Colonic mucosa (tissue), 4 donors: Measurements from ENCODE around the gene MRPL4. TPM values are rescaled to one million over a fixed set of nuclear protein-coding genes. Genes with fewer than 3 reads are reported as not detected.
"Not testable (repeated sequence)": the region's sequence is repeated elsewhere in the genome, so short reads cannot be mapped to it uniquely, and the experiment has no call there.

Source experiments
- DNase-seq: peaks from one replicate; pipeline ENCODE4 v3.0.0-alpha.2; 2020
- H3K27ac ChIP-seq: fragments of 200-600 bp; one replicate; pipeline ENCODE4 v1.8.0; 2021
- H3K27me3 ChIP-seq: fragments of 200-600 bp; one replicate; pipeline ENCODE4 v1.8.0; 2021
- H3K36me3 ChIP-seq: fragments of 200-600 bp; one replicate; pipeline ENCODE4 v1.8.0; 2021
- H3K4me1 ChIP-seq: fragments of 200-600 bp; one replicate; pipeline ENCODE4 v1.8.0; 2021; ENCODE audit warnings: mild to moderate bottlenecking
- H3K4me3 ChIP-seq: fragments of 200-600 bp; one replicate; pipeline ENCODE4 v1.8.0; 2021
- H3K9ac ChIP-seq, 2 donors: one replicate each; pipeline ENCODE4 v1.7.0; 2013; ENCODE audit warnings: control low read depth in 2 of 2, low read depth in 2 of 2, low read length in 2 of 2
- H3K9me3 ChIP-seq: fragments of 200-600 bp; one replicate; pipeline ENCODE4 v1.8.0; 2021
- intact Hi-C: fragments of 100-400 bp; cut with DNase I; formaldehyde crosslinking; loops from one replicate; pipeline ENCODE4 v1.14.1; 2022
- total RNA-seq, 2 donors: library from RNA; stranded (reverse); fragmentation: NEBNext Ultra II Directional in 1 of 2; extraction: Animal tissue kit (Norgen Biotek cat#: 25700) in 1 of 2; gene quantifications; one replicate each; pipeline ENCODE4 v1.2.1, GENCODE V29; 2021
- TF ChIP-seq, protein P1 (sequence below): fragments of 200-600 bp; IDR thresholded peaks from one replicate; pipeline ENCODE4 v1.8.0; 2022; ENCODE audit warnings: antibody characterized with exemption, mild to moderate bottlenecking
- donor health status: healthy.
- donor health status: DM: no; HTN: no; CAD: no.
- donor health status: DM: no; HTN: no; CAD: no.

The MRPL4 gene
- total RNA-seq, 2 donors from 2014 or later: 48.9 to 116 TPM

DNA sequence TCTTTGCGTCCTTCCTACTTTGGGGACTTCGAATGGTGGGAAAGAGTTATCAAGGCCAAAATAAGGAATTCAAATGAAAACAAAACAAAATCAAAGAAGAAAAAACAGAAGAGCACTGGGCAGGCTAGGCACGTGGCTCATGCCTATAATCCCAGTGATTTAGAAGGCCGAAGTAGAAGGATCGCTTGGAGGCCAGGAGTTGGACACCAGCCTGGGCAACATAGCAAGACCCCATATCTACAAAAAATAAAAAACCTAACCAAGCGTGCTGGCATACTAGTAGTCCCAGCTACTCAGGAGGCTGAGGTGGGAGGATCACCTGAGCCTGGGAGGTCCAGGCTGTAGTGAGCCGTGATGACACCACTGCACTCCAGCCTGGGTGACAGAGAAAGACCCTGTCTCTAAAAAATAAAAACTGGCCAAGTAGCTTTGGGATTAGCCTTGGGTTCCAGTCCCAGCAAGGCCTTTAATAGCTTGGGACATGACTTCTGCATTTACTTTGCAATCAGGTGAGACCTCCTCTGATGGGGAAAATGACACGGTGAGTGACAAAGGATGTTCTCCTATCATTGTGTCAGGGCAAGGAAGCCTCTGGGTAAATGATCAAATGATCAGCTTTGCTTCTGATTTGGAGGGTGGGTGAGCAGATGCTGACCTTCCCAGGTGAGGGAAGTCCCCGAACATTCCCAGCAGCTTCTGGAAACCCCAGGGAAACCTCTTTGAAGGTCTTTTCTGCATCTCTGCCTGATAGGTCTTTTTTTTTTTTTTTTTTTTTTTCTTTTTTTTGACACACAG lies 26.0 kb downstream of the MRPL4 start:
- DNase-seq: no peak
- Histone ChIP-seq H3K9me3 (no peaks in the 10 kb centered on the region), H3K4me3 (no peak overlapping the region), H3K27me3 (no peaks in the 10 kb centered on the region), H3K4me1 (peaks cover 9% of the 10 kb centered on the region), H3K27ac (no peak overlapping the region), H3K9ac (no peak overlapping the region), H3K36me3 (no peaks in the 10 kb centered on the region)
- intact Hi-C loops: no loop called here
- TF ChIP-seq, protein P1, sequence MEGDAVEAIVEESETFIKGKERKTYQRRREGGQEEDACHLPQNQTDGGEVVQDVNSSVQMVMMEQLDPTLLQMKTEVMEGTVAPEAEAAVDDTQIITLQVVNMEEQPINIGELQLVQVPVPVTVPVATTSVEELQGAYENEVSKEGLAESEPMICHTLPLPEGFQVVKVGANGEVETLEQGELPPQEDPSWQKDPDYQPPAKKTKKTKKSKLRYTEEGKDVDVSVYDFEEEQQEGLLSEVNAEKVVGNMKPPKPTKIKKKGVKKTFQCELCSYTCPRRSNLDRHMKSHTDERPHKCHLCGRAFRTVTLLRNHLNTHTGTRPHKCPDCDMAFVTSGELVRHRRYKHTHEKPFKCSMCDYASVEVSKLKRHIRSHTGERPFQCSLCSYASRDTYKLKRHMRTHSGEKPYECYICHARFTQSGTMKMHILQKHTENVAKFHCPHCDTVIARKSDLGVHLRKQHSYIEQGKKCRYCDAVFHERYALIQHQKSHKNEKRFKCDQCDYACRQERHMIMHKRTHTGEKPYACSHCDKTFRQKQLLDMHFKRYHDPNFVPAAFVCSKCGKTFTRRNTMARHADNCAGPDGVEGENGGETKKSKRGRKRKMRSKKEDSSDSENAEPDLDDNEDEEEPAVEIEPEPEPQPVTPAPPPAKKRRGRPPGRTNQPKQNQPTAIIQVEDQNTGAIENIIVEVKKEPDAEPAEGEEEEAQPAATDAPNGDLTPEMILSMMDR: no peak

DNA sequence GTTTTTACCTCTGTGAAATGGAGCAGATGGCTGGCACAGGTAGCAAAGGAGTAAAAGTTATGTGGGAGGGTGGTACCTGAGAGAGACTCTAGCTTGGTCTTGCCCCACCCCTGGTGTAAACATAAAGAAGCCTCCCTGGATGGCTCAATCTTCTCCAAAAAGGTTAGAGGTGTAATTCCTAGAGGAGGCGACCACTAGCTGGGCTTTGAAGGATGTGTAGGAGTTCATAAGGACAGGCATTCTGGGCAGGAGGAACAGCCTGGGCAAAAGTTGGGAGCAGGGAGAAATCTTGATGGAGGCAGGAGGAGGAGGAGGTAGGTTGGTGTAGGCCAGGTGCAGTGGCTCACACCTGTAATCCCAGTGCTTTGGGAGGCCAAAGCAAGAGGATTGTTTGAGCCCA lies 26.9 kb downstream of the MRPL4 start:
- no peaks in the 10 kb centered on the region for H3K27me3 ChIP-seq
- intact Hi-C loops: no loop called here
- H3K9me3 ChIP-seq: no peaks in the 10 kb centered on the region
- DNase-seq: no peak
- H3K4me3 ChIP-seq: no peak overlapping the region
- H3K27ac ChIP-seq: no peak overlapping the region
- TF ChIP-seq, protein P1: no peak
- peaks cover 9% of the 10 kb centered on the region for H3K4me1 ChIP-seq
- H3K36me3 ChIP-seq: no peaks in the 10 kb centered on the region
- no peak overlapping the region for H3K9ac ChIP-seq

DNA sequence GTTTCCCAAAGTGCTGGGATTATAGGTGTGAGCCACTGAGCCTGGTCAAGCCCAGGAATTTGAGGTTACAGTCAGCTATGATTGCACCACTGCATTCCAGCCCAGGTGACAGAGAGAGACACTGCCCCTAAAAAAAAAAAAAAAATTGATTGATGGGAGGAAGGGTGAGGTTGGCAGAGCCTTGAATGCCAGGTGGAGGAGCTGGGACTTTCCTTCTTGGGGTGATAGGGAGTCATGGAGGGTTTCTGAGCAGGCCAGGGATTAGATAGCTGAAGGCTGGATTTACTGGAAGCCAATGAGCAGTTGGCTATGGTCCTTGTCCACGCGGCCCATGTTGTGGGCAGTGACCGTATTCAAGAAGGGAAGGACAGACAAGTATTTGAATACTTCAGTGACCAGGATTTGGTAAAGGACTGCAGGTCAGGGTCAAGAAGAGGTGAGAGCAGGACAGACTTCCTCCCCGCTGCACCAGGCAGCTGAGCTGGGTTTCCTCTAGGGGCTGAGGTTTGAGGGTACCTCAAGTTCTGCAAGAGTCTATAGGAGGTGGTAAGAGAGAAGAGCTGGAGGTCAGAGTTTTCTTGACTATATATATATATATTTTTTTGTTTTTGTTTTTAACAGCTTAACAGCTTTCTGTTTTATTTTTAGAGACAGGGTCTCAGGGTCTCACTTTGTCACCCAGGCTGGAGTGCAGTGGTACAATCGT lies 27.9 kb downstream of the MRPL4 start:
- intact Hi-C loops: no loop called here
- peaks cover 3% of the 10 kb centered on the region for H3K4me1 ChIP-seq
- no peak overlapping the region for H3K4me3 ChIP-seq
- TF ChIP-seq, protein P1: no peak
- no peaks in the 10 kb centered on the region for H3K27me3 ChIP-seq
- H3K9ac ChIP-seq: no peak overlapping the region
- no peaks in the 10 kb centered on the region for H3K36me3 ChIP-seq
- H3K27ac ChIP-seq: no peak overlapping the region
- DNase-seq: no peak
- no peaks in the 10 kb centered on the region for H3K9me3 ChIP-seq

DNA sequence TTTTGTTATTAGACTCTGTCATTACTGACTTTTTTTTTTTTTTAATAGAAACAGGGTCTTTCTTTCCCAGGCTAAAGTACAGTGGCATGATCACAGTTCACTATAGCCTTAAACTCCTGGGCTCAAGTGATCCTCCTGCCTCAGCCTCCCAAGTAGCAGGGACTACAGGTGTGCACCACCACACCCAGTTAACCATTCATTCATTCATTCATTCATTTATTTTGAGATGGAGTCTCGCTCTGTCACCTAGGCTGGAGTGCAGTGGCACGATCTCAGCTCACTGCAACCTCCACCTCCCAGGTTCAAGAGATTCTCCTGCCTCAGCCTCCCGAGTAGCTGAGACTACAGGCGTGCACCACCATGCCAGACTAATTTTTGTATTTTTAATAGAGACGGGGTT lies 30.0 kb downstream of the MRPL4 start:
- H3K4me1 ChIP-seq, H3K9ac ChIP-seq, H3K4me3 ChIP-seq, intact Hi-C loops, H3K27ac ChIP-seq, DNase-seq, H3K36me3 ChIP-seq, H3K27me3 ChIP-seq, H3K9me3 ChIP-seq: not testable (repeated sequence)

DNA sequence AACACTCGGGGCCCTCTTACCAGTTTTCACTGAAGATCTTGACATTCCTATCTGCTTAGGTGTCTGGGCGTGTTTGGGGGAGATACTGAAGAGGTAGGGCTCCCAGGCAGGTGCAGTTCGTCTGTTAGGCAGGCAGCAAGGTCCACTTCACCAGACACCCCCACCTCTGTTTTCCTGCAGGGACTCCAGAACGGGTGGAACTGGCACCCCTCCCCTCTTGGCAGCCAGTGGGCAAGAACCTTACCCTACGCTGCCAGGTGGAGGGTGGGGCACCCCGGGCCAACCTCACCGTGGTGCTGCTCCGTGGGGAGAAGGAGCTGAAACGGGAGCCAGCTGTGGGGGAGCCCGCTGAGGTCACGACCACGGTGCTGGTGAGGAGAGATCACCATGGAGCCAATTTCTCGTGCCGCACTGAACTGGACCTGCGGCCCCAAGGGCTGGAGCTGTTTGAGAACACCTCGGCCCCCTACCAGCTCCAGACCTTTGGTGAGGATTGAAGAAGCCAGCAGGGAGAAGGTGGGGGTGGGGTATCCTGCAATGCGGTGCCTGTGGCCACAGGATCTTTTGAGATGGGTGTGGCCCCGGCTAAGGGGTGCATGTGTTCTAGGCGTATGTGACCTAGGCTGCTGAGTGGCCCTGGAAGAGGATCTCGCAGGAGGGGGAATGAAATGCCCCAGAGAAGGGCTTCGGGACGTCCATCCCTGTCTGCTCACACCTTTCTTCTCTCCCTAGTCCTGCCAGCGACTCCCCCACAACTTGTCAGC lies 31.5 kb downstream of the MRPL4 start:
- Histone ChIP-seq H3K4me1 (peaks cover 9% of the 10 kb centered on the region), H3K9ac (no peak overlapping the region), H3K9me3 (no peaks in the 10 kb centered on the region), H3K27ac (no peak overlapping the region), H3K27me3 (peaks cover 11% of the 10 kb centered on the region), H3K36me3 (no peaks in the 10 kb centered on the region), H3K4me3 (no peak overlapping the region)
- intact Hi-C loops: no loop called here
- no peak for DNase-seq
- TF ChIP-seq, protein P1: no peak
